ENCODE data around the gene EXOC2. TPM values are rescaled to one million over a fixed set of nuclear protein-coding genes. Genes with fewer than 3 reads are reported as not detected.

EXOC2 gene
- total RNA-seq, 4 donors from 2014 or later = 7.6 to 22.5 (median 20.2) TPM

GRCh38 chr6:515267-515666 is 177.7 kb downstream of the EXOC2 start:
- TF ChIP-seq POLR2A (IDR thresholded peaks at IDR 0.05) = no peak
- TF ChIP-seq POLR2AphosphoS5 (IDR thresholded peaks at IDR 0.05) = no peak
- no peak for TF ChIP-seq EP300 (IDR thresholded peaks at IDR 0.05; ENCODE audit: low read depth)
- no peak for TF ChIP-seq CTCF (IDR thresholded peaks at IDR 0.05)
- DNase-seq = no peak

GRCh38 chr6:514396-514978 is 178.5 kb downstream of the EXOC2 start:
- TF ChIP-seq EP300 (IDR thresholded peaks at IDR 0.05; ENCODE audit: low read depth) (no peak), POLR2AphosphoS5 (IDR thresholded peaks at IDR 0.05) (no peak), CTCF (IDR thresholded peaks at IDR 0.05) (no peak), POLR2A (IDR thresholded peaks at IDR 0.05) (no peak)
- WGBS, 2 donors (ENCODE audit: low coverage in 1 of 2) = 87 to 93% methylated on average over 6 to 12 of the region's 12 CpGs
- DNase-seq = no peak
- no peaks in the 10 kb centered on the region for H3K4me1 ChIP-seq
- no peaks in the 10 kb centered on the region for H3K36me3 ChIP-seq
- no peaks in the 10 kb centered on the region for H3K27me3 ChIP-seq
- intact Hi-C loops (cut with DNase I; ENCODE audit: low total_unique reads) = no loop called here
- no peak overlapping the region for H3K27ac ChIP-seq
- in situ Hi-C loops (cut with MboI; ENCODE audit: low pct_ligation_motif_present in 1 of 4, low pct_unique_long_range_greater_than_20kb in 1 of 4, low sequenced_read_pairs in 3 of 4) = no loop called here
- no peak overlapping the region for H3K4me3 ChIP-seq
- no peaks in the 10 kb centered on the region for H3K9me3 ChIP-seq

More at GRCh38 chr6:515267-515666, 177.7 kb downstream of the EXOC2 start:
- 88 to 100% methylated on average over 6 to 11 of the region's 11 CpGs for WGBS, 2 donors (ENCODE audit: low coverage in 1 of 2)
- H3K4me1 ChIP-seq = no peaks in the 10 kb centered on the region
- H3K36me3 ChIP-seq = no peaks in the 10 kb centered on the region
- no peak overlapping the region for H3K4me3 ChIP-seq
- in situ Hi-C loops (cut with MboI; ENCODE audit: low pct_ligation_motif_present in 1 of 4, low pct_unique_long_range_greater_than_20kb in 1 of 4, low sequenced_read_pairs in 3 of 4) = no loop called here
- H3K27ac ChIP-seq = no peak overlapping the region
- intact Hi-C loops (cut with DNase I; ENCODE audit: low total_unique reads) = loop anchor here (1.0 kb wide), 1 partner anchor 25 kb away; no protein-coding TSS in a partner anchor
- H3K27me3 ChIP-seq = no peaks in the 10 kb centered on the region
- H3K9me3 ChIP-seq = no peaks in the 10 kb centered on the region

GRCh38 chr6:513961-514360 is 179.0 kb downstream of the EXOC2 start:
- no peak overlapping the region for H3K27ac ChIP-seq
- intact Hi-C loops (cut with DNase I; ENCODE audit: low total_unique reads) (no loop called here), in situ Hi-C loops (cut with MboI; ENCODE audit: low pct_ligation_motif_present in 1 of 4, low pct_unique_long_range_greater_than_20kb in 1 of 4, low sequenced_read_pairs in 3 of 4) (no loop called here)
- H3K4me1 ChIP-seq = no peaks in the 10 kb centered on the region
- DNase-seq = no peak
- H3K27me3 ChIP-seq = no peaks in the 10 kb centered on the region
- no peaks in the 10 kb centered on the region for H3K9me3 ChIP-seq
- H3K4me3 ChIP-seq = no peak overlapping the region
- TF ChIP-seq CTCF (IDR thresholded peaks at IDR 0.05) = no peak
- no peak for TF ChIP-seq EP300 (IDR thresholded peaks at IDR 0.05; ENCODE audit: low read depth)
- TF ChIP-seq POLR2AphosphoS5 (IDR thresholded peaks at IDR 0.05) = no peak
- H3K36me3 ChIP-seq = no peaks in the 10 kb centered on the region
- 84 to 92% methylated on average over 3 of the region's 3 CpGs for WGBS, 2 donors (ENCODE audit: low coverage in 1 of 2)

GRCh38 chr6:513058-513457 is 179.9 kb downstream of the EXOC2 start:
- no peaks in the 10 kb centered on the region for H3K27me3 ChIP-seq
- no peaks in the 10 kb centered on the region for H3K9me3 ChIP-seq
- no peaks in the 10 kb centered on the region for H3K36me3 ChIP-seq
- TF ChIP-seq POLR2A (IDR thresholded peaks at IDR 0.05) = no peak
- TF ChIP-seq EP300 (IDR thresholded peaks at IDR 0.05; ENCODE audit: low read depth) = no peak
- TF ChIP-seq POLR2AphosphoS5 (IDR thresholded peaks at IDR 0.05) = no peak
- TF ChIP-seq CTCF (IDR thresholded peaks at IDR 0.05) = no peak
- DNase-seq = no peak
- in situ Hi-C loops (cut with MboI; ENCODE audit: low pct_ligation_motif_present in 1 of 4, low pct_unique_long_range_greater_than_20kb in 1 of 4, low sequenced_read_pairs in 3 of 4) (no loop called here), intact Hi-C loops (cut with DNase I; ENCODE audit: low total_unique reads) (no loop called here)
- no peak overlapping the region for H3K4me3 ChIP-seq
- WGBS, 2 donors (ENCODE audit: low coverage in 1 of 2) = 87 to 98% methylated on average over 8 to 15 of the region's 15 CpGs
- H3K27ac ChIP-seq = no peak overlapping the region
- no peaks in the 10 kb centered on the region for H3K4me1 ChIP-seq

Data from transverse colon (tissue), 4 donors.